ENCODE data around the gene HDAC11.

DNA sequence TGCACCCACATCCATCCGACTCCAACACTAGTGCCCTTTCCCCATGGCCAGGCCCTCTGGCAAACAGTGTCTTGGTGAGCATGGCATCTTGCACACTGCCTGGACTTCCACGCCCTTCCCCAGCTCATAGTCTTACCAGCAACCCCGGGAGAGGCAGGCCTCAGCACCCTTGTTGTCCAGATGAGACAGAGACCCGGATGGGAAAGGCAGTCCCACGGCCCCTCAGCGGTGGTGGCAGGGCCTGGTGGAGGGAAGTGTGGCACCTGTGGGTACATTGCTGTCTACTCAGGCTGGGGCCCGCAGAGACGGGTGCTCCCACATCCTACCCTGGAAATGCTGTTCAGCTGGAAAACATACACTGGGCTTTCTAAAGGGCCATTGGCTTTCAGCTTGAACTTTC lies 28.4 kb downstream of the HDAC11 start:
- TF ChIP-seq, protein P1, sequence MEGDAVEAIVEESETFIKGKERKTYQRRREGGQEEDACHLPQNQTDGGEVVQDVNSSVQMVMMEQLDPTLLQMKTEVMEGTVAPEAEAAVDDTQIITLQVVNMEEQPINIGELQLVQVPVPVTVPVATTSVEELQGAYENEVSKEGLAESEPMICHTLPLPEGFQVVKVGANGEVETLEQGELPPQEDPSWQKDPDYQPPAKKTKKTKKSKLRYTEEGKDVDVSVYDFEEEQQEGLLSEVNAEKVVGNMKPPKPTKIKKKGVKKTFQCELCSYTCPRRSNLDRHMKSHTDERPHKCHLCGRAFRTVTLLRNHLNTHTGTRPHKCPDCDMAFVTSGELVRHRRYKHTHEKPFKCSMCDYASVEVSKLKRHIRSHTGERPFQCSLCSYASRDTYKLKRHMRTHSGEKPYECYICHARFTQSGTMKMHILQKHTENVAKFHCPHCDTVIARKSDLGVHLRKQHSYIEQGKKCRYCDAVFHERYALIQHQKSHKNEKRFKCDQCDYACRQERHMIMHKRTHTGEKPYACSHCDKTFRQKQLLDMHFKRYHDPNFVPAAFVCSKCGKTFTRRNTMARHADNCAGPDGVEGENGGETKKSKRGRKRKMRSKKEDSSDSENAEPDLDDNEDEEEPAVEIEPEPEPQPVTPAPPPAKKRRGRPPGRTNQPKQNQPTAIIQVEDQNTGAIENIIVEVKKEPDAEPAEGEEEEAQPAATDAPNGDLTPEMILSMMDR (IDR thresholded peaks at IDR 0.05) = no peak
- no peak for TF ChIP-seq POLR2A (IDR thresholded peaks at IDR 0.05)

All from heart left ventricle (tissue), 13 donors.